ENCODE results near the gene TLE2.

DNA sequence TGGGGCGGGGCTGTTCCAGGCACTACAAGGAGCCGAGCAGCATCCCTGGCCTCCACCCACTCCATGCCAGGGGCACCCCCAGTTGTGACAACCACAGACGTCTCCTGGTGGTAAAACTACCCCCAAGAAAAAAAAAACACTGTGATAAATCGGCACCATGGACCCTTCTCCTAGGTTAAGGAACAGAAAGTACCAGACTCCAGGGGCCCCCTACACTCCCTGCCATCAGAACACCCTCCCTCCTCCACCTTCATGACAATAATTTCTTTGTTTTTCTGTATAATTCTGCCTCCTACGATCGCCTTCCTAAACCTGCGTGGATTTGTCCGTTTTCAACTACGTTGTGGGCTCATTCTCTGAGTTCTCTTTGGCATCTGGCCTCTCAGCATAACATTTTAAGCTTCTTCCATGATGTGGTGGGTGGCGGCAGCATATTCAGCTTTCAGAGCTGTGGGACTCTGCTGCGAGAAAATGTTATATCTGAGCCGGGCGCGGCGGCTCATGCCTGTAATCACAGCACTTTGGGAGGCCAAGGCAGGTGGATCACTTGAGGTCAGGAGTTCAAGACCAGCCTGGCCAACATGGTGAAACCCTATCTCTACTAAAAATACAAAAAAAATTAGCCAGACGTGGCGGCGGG lies 8.6 kb downstream of the TLE2 start:
- TF ChIP-seq CTCF (IDR thresholded peaks at IDR 0.05) = no peak
- no peak for TF ChIP-seq POLR2AphosphoS5 (IDR thresholded peaks at IDR 0.05; ENCODE audit: low read depth, low read length)
- TF ChIP-seq, protein P1, sequence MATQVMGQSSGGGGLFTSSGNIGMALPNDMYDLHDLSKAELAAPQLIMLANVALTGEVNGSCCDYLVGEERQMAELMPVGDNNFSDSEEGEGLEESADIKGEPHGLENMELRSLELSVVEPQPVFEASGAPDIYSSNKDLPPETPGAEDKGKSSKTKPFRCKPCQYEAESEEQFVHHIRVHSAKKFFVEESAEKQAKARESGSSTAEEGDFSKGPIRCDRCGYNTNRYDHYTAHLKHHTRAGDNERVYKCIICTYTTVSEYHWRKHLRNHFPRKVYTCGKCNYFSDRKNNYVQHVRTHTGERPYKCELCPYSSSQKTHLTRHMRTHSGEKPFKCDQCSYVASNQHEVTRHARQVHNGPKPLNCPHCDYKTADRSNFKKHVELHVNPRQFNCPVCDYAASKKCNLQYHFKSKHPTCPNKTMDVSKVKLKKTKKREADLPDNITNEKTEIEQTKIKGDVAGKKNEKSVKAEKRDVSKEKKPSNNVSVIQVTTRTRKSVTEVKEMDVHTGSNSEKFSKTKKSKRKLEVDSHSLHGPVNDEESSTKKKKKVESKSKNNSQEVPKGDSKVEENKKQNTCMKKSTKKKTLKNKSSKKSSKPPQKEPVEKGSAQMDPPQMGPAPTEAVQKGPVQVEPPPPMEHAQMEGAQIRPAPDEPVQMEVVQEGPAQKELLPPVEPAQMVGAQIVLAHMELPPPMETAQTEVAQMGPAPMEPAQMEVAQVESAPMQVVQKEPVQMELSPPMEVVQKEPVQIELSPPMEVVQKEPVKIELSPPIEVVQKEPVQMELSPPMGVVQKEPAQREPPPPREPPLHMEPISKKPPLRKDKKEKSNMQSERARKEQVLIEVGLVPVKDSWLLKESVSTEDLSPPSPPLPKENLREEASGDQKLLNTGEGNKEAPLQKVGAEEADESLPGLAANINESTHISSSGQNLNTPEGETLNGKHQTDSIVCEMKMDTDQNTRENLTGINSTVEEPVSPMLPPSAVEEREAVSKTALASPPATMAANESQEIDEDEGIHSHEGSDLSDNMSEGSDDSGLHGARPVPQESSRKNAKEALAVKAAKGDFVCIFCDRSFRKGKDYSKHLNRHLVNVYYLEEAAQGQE (IDR thresholded peaks at IDR 0.05; ENCODE audit: insufficient read depth in 1 of 2, low read depth in 2 of 2, low read length in 1 of 2) = no peak
- TF ChIP-seq TCF7L2 (IDR thresholded peaks at IDR 0.05; ENCODE audit: low read depth, low read length) = no peak

All from Panc1 (cell line).